IPS-18c (cell line): ENCODE measurements around the gene OR2F1.

Experiments
- H3K4me3 ChIP-seq: 2 replicates; pipeline ENCODE4 v1.7.0; 2013; ENCODE audit warnings: low read depth, mild to moderate bottlenecking, low read length, moderate library complexity; ENCODE audit not compliant: insufficient read depth
- H3K9me3 ChIP-seq: one replicate; pipeline ENCODE4 v1.6.1; 2013; ENCODE audit warnings: mild to moderate bottlenecking, low read length, moderate library complexity; ENCODE audit not compliant: control insufficient read depth, insufficient read depth

The OR2F1 gene, protein sequence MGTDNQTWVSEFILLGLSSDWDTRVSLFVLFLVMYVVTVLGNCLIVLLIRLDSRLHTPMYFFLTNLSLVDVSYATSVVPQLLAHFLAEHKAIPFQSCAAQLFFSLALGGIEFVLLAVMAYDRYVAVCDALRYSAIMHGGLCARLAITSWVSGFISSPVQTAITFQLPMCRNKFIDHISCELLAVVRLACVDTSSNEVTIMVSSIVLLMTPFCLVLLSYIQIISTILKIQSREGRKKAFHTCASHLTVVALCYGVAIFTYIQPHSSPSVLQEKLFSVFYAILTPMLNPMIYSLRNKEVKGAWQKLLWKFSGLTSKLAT

GRCh38 chr7:143954544-143954943, at the start of gene OR2F1:
OR2F1 (plus strand) TSS chr7:143954844; CDS start chr7:143959971, 5,127 bp downstream.
- Histone ChIP-seq H3K4me3 (no peak within 1 kb of the TSS), H3K9me3 (no peaks in the 10 kb centered on the region)

DNA sequence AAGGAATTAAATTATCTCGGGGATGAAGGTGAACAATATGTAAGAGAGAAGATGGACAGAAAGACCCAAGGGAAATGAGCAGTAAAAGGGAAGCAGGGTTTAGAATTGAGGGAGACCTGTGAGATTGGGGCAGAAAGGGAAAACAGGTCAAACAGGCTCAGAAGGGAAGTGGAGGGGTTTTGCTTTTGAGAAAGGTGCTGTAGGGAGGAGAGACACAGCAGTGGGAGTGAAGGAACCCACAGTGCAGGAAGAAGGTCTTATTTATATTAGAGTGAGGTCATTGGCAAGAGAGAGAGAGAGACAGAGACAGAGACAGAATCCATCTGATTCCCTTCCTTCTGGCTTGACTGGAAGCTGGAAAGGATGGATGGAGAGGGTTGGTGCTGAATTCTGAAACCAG, 49.1 kb upstream of the OR2F1 start:
- Histone ChIP-seq H3K9me3 (no peaks in the 10 kb centered on the region), H3K4me3 (no peak overlapping the region)

GRCh38 chr7:143906151-143906550, 48.5 kb upstream of the OR2F1 start:
- no peak overlapping the region; the same call in 1 of the 2 replicates for H3K4me3 ChIP-seq
- H3K9me3 ChIP-seq: no peaks in the 10 kb centered on the region

GRCh38 chr7:143906895-143907294, 47.7 kb upstream of the OR2F1 start:
- Histone ChIP-seq H3K9me3 (no peaks in the 10 kb centered on the region), H3K4me3 (no peak overlapping the region)

DNA sequence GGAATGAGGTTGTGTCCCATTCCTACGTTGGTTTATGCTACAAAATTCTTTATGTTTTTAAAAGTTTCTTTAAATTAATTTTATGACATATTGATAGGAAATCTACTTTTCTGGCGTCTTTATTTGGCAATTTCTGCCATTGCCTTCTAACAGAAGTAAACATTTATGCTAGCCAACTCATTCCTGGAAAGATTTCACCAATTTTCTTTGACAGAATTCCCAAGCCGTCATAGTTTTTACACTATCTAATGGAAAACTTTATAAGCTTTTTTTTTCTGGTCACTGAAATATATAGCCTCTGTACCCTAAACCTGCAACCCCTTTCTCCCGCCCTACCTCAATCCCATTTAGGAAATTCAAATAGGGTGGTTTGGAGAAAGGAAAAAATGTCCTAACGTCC, 46.5 kb upstream of the OR2F1 start:
- H3K4me3 ChIP-seq: no peak overlapping the region
- H3K9me3 ChIP-seq: no peaks in the 10 kb centered on the region

DNA sequence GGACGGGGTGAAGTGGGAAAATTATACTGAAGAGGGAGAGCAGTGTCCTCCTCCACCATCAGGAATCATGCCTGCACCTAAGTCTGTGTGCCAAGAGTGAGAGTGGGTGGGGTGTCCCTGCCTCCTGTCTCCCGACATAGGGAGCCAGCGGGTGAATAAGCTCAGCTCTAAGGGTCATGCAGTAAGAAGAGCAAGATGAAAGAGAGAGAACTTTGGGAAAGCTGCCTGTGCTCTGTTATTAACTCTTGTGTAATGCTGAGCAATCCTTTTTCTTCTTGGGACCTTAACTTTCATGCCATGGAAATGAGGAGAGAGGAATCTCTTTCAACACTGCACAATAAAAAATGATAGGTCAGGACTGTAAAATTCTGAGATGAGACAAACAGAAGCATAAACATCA, 44.8 kb upstream of the OR2F1 start:
- no peak overlapping the region for H3K4me3 ChIP-seq
- no peaks in the 10 kb centered on the region for H3K9me3 ChIP-seq

GRCh38 chr7:143910473-143911248, 44.0 kb upstream of the OR2F1 start:
- Histone ChIP-seq H3K9me3 (no peaks in the 10 kb centered on the region), H3K4me3 (no peak overlapping the region)

- Histone ChIP-seq H3K9me3 (no peaks in the 10 kb centered on the region), H3K4me3 (no peak overlapping the region)
Observed at GRCh38 chr7:143913945-143914615, 40.6 kb upstream of the OR2F1 start.

- Histone ChIP-seq H3K4me3 (no peak overlapping the region), H3K9me3 (no peaks in the 10 kb centered on the region)
Observed at GRCh38 chr7:143914938-143915652, 39.5 kb upstream of the OR2F1 start.

GRCh38 chr7:143924851-143925250, 29.8 kb upstream of the OR2F1 start:
- H3K4me3 ChIP-seq: no peak overlapping the region
- H3K9me3 ChIP-seq: no peaks in the 10 kb centered on the region

GRCh38 chr7:143929224-143929920, 25.3 kb upstream of the OR2F1 start:
- H3K9me3 ChIP-seq: no peaks in the 10 kb centered on the region
- no peak overlapping the region for H3K4me3 ChIP-seq

GRCh38 chr7:143931739-143932138, 22.9 kb upstream of the OR2F1 start:
- Histone ChIP-seq H3K9me3 (no peaks in the 10 kb centered on the region), H3K4me3 (no peak overlapping the region)

DNA sequence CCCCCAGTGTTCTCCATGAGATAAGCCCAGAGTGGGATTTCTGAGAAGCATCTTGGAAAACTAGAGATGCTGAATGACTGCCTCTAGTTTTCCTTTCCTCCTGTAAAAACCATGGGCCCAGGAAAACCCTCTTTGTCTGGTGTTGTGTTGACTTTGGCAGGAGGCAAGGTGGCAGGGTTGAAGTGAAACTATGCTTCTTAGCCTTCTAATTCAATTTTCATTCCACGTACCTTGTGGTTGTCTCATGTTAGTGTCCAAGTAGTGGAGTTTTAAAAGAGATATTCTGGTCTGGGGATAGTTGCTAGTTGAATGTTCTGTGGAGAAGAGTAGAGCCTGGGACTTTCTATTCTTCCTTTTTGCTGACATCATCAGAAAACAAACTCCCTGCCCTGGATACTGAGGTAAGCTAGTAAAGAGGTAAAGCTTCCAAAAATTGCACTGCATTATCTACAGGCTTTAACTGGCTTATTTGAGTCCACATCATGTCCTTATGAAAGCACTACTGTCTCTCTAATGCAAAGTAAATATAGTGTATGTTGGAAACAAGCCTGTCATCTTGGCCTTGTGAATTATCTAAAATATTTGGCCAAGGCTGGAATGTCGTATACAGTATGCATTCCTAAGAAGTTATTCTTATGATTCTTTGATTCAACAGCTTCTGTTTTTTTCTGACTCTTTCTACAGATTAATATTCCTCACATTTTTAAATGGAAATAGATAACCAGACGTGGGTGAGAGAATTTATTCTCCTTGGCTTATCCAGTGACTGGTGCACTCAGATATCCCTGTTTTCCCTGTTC, 19.9 kb upstream of the OR2F1 start, which contains the start of gene OR2F2:
TSS of gene OR2F2 (plus strand) at position 708 of the 800 bp plus-strand sequence. CDS start at position 708, 0 bp downstream.
- H3K9me3 ChIP-seq: no peaks in the 10 kb centered on the region
- no peak within 1 kb of the TSS for H3K4me3 ChIP-seq

- Histone ChIP-seq H3K4me3 (no peak overlapping the region; the same call in 1 of the 2 replicates), H3K9me3 (no peaks in the 10 kb centered on the region)
Observed at GRCh38 chr7:143936087-143937009, 18.3 kb upstream of the OR2F1 start.
